Measurements from ENCODE around the gene GH2.
"Not testable (repeated sequence)": the region's sequence is repeated elsewhere in the genome, so short reads cannot be mapped to it uniquely, and the experiment has no call there.

GH2 gene

DNA sequence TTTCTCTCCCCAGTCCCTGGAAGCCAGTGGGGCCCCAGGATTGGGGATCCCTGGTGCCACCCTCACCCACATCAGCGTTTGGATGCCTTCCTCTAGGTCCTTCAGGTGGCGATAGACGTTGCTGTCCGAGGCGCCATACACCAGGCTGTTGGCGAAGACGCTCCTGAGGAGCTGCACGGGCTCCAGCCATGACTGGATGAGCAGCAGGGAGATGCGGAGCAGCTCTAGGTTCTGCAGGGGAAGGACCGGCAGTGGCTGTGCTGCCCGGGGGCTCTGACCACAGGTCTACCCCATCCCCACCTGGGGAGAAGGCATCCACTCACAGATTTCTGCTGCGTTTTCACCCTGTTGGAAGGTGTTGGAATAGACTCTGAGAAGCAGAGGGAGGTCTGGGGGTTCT is 1.0 kb downstream of the GH2 start:
- no peak for TF ChIP-seq CTCF (conservative IDR thresholded peaks at IDR 0.05; ENCODE audit: low read depth, low read length)
- no peak for DNase-seq (ENCODE audit: low read depth)
- no peak overlapping the region for H3K4me3 ChIP-seq (ENCODE audit: low read depth, low read length)

DNA sequence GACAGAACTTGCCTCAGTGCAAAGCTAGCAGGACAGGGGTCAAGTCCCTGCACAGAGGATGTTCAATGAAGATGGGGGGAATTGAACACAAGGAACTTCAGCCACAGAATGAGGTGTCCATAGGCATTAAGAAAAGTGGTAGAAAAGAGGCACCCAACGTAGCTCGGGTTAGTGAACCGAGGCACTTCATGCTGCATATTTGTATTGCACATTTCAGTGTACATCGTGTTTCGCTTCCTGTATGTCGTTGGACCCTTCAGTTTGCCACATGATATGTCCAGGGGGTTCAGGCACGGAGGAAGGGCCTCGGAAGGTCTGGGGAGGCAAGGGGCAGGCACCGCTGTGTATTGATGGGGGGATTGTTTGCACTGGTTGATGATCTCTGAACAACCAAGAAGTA is 3.3 kb downstream of the GH2 start:
- DNase-seq (ENCODE audit: low read depth); H3K4me3 ChIP-seq (ENCODE audit: low read depth, low read length): not testable (repeated sequence)

- H3K4me3 ChIP-seq (ENCODE audit: low read depth, low read length); DNase-seq (ENCODE audit: low read depth): not testable (repeated sequence)
Measured at GRCh38 chr17:63874693-63875092, 7.1 kb downstream of the GH2 start.

GRCh38 chr17:63874061-63874626 is 7.6 kb downstream of the GH2 start:
- DNase-seq (ENCODE audit: low read depth) = not testable (repeated sequence)

GRCh38 chr17:63873577-63873976 is 8.2 kb downstream of the GH2 start, which contains the start of gene CSH2:
TSS of gene CSH2 (minus strand) at chr17:63873677. CDS start at chr17:63873614, 63 bp downstream.
- not testable (repeated sequence) for DNase-seq (ENCODE audit: low read depth); H3K4me3 ChIP-seq (ENCODE audit: low read depth, low read length)

More at GRCh38 chr17:63874061-63874626, 7.6 kb downstream of the GH2 start:
- H3K4me3 ChIP-seq (ENCODE audit: low read depth, low read length) = not testable (repeated sequence)

GRCh38 chr17:63871646-63872365 is 9.9 kb downstream of the GH2 start:
- DNase-seq (ENCODE audit: low read depth); H3K4me3 ChIP-seq (ENCODE audit: low read depth, low read length): not testable (repeated sequence)

- H3K4me3 ChIP-seq (ENCODE audit: low read depth, low read length); DNase-seq (ENCODE audit: low read depth): not testable (repeated sequence)
Measured at GRCh38 chr17:63870292-63870665, 11.5 kb downstream of the GH2 start.

GRCh38 chr17:63869491-63870291 is 12.1 kb downstream of the GH2 start:
- peak; percentile 43 for DNase-seq (ENCODE audit: low read depth)
- H3K4me3 ChIP-seq (ENCODE audit: low read depth, low read length) = not testable (repeated sequence)
- peak; percentile 41 for TF ChIP-seq CTCF (conservative IDR thresholded peaks at IDR 0.05; ENCODE audit: low read depth, low read length)

GRCh38 chr17:63866625-63867024 is 15.1 kb downstream of the GH2 start:
- DNase-seq (ENCODE audit: low read depth) = peak; percentile 20
- H3K4me3 ChIP-seq (ENCODE audit: low read depth, low read length) = not testable (repeated sequence)
- peak; percentile 43 for TF ChIP-seq CTCF (conservative IDR thresholded peaks at IDR 0.05; ENCODE audit: low read depth, low read length)

DNA sequence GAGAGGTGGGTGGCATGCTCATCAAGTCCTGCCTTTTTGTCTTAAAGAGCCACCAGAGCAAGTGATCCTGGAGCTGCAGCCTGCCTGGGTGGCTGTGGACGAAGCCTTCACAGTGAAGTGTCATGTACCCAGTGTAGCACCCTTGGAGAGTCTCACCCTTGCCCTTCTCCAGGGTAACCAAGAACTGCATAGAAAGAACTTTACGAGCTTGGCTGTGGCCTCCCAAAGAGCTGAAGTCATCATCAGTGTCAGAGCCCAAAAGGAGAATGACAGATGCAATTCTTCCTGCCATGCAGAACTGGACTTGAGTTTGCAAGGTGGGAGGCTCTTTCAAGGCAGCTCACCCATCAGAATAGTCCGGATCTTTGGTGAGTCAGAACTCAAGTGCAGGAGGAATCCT is 22.5 kb downstream of the GH2 start:
- no peak for DNase-seq (ENCODE audit: low read depth)
- TF ChIP-seq CTCF (conservative IDR thresholded peaks at IDR 0.05; ENCODE audit: low read depth, low read length) = no peak
- no peak overlapping the region for H3K4me3 ChIP-seq (ENCODE audit: low read depth, low read length)

GRCh38 chr17:63856425-63856824 is 25.3 kb downstream of the GH2 start:
- H3K4me3 ChIP-seq (ENCODE audit: low read depth, low read length); DNase-seq (ENCODE audit: low read depth): not testable (repeated sequence)
